T-helper 22 cell (primary cell): Measurements from ENCODE around the gene CISD2.
"Not testable (repeated sequence)": the region's sequence is repeated elsewhere in the genome, so short reads cannot be mapped to it uniquely, and the experiment has no call there.

Source experiments
- DNase-seq: peaks from one replicate; pipeline ENCODE4 v3.0.0-alpha.2; 2020; ENCODE audit warnings: low read depth

CISD2 gene

DNA sequence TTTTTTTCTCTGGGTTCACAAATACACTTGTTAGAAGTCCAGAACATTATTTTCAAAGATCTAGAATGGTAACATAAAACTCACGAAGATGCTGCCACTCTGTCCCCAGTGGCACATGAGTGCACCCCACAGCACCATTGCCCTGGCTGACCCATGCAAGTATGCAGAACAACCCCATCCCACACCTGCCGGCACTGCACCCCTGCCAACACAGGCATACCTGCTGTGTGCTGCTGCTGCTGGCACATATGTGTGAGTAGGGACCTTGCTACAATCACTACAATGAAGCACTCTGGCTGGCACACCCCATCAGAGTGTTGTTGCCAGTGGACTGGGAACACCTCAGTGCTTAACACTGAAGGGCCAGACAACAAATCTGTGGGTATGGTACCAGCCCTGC lies 66.9 kb downstream of the CISD2 start:
- no peak for DNase-seq

DNA sequence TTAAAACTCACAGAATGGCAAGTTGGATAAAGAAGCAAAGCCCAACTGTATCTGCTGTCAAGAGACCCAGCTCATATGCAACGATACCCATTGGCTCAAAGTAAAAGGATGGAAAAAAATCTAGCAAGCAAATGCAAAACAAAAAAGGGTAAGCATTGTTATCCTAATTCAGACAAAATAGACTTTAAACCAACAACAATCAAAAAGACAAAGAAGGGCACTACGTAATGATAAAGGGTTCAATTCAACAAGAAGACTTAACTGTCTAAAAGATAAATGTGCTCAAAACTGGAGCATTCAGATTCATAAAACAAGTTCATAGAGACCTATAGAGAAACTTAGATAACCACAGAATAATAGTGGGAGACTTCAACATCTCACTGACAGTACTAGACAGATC lies 69.3 kb downstream of the CISD2 start:
- DNase-seq: not testable (repeated sequence)
